H1 (cell line): ENCODE data around the gene GXYLT2. TPM values are rescaled to one million over a fixed set of nuclear protein-coding genes. Genes with fewer than 3 reads are reported as not detected.

ENCODE experiments used
- BRCA1 ChIP-seq: IDR thresholded peaks from 2 replicates; pipeline ENCODE4 v1.6.1; 2012; ENCODE audit warnings: low read depth, low read length, improper control_type of control experiment
- CBX8 ChIP-seq: fragments of 300-800, 300-1000 bp; sonication (generic); IDR thresholded peaks from 2 replicates; pipeline ENCODE4 v1.7.1; 2016; ENCODE audit warnings: low read depth, low read length, borderline replicate concordance
- CREB1 ChIP-seq: IDR thresholded peaks from 2 replicates; pipeline ENCODE4 v1.6.1; 2012; ENCODE audit warnings: inconsistent platforms
- EZH2 ChIP-seq: fragments of 200-600 bp; sonication (generic); IDR thresholded peaks from 2 replicates; pipeline ENCODE4 v1.7.1; 2012; ENCODE audit warnings: low read depth, mild to moderate bottlenecking, moderate library complexity, low read length, inconsistent platforms; ENCODE audit not compliant: severe bottlenecking
- GTF2F1 ChIP-seq: IDR thresholded peaks from 2 replicates; pipeline ENCODE4 v1.6.1; 2012; ENCODE audit warnings: low read depth, low read length, improper control_type of control experiment, borderline replicate concordance
- JUND ChIP-seq: IDR thresholded peaks from 2 replicates; pipeline ENCODE4 v1.6.1; 2011; ENCODE audit warnings: mild to moderate bottlenecking, improper control_type of control experiment, low read length
- KDM5A ChIP-seq: fragments of 200-600 bp; IDR thresholded peaks from 2 replicates; pipeline ENCODE4 v1.7.1; 2012; ENCODE audit warnings: mild to moderate bottlenecking, low read length, inconsistent platforms, mixed read lengths
- MAFK ChIP-seq: IDR thresholded peaks from 2 replicates; pipeline ENCODE4 v1.6.1; 2012; ENCODE audit warnings: low read depth, mild to moderate bottlenecking, improper control_type of control experiment, low read length
- NRF1 ChIP-seq: IDR thresholded peaks from 2 replicates; pipeline ENCODE4 v1.6.1; 2011; ENCODE audit warnings: mild to moderate bottlenecking, low read depth, low read length, improper control_type of control experiment
- POLR2A ChIP-seq, 2 experiments: IDR thresholded peaks; 1 replicate in 1 of 2; 2 replicates in 1 of 2; pipeline ENCODE4 v1.6.1; 2011; ENCODE audit warnings: low read depth in 2 of 2, low read length in 2 of 2, mild to moderate bottlenecking in 2 of 2; ENCODE audit errors: control extremely low read depth in 1 of 2
- POU5F1 ChIP-seq: IDR thresholded peaks from 2 replicates; pipeline ENCODE4 v1.6.1; 2011; ENCODE audit warnings: low read depth, mild to moderate bottlenecking, low read length, moderate library complexity
- RAD21 ChIP-seq, 2 experiments: IDR thresholded peaks in 1 of 2; conservative IDR thresholded peaks in 1 of 2; 2 replicates each; pipeline ENCODE4 v1.6.1; 2011; ENCODE audit warnings: low read depth in 2 of 2, low read length in 2 of 2, improper control_type of control experiment in 1 of 2, inconsistent platforms in 1 of 2, mild to moderate bottlenecking in 1 of 2, moderate library complexity in 1 of 2
- RBBP5 ChIP-seq: IDR thresholded peaks from 2 replicates; pipeline ENCODE4 v1.7.1; 2012; ENCODE audit warnings: low read depth, mild to moderate bottlenecking, inconsistent platforms, low read length, moderate library complexity, borderline replicate concordance
- RNF2 ChIP-seq: fragments of 200-900, 300-1000 bp; sonication (generic); IDR thresholded peaks from 2 replicates; pipeline ENCODE4 v1.7.1; 2016; ENCODE audit warnings: borderline replicate concordance, low read depth, mild to moderate bottlenecking, antibody characterized with exemption, low read length; ENCODE audit not compliant: poor library complexity, severe bottlenecking; ENCODE audit errors: missing control alignments
- SAP30 ChIP-seq: fragments of 300-600 bp; sonication (generic); IDR thresholded peaks from 2 replicates; pipeline ENCODE4 v1.7.1; 2012; ENCODE audit warnings: low read length, moderate library complexity, mild to moderate bottlenecking, inconsistent platforms; ENCODE audit not compliant: insufficient read depth, insufficient replicate concordance
- SIRT6 ChIP-seq: IDR thresholded peaks from one replicate; pipeline ENCODE4 v1.7.1; 2012; ENCODE audit warnings: low read length, inconsistent platforms
- SIX5 ChIP-seq: IDR thresholded peaks from 2 replicates; pipeline ENCODE4 v1.6.1; 2011; ENCODE audit warnings: mild to moderate bottlenecking, low read depth, low read length
- SP1 ChIP-seq: IDR thresholded peaks from 2 replicates; pipeline ENCODE4 v1.6.1; 2011; ENCODE audit warnings: low read depth, low read length
- SP4 ChIP-seq: IDR thresholded peaks from 2 replicates; pipeline ENCODE4 v1.6.1; 2012; ENCODE audit warnings: low read length, inconsistent platforms
- SUZ12 ChIP-seq: fragments of 200-600 bp; sonication (generic); IDR thresholded peaks from 2 replicates; pipeline ENCODE4 v1.6.1; 2012; ENCODE audit warnings: mild to moderate bottlenecking, inconsistent platforms, low read length, moderate library complexity, mixed read lengths
- polyA plus RNA-seq, 7 experiments: library from polyadenylated mRNA; depleted of rRNA in 3 of 7; stranded (reverse) in 5 of 7; unstranded in 2 of 7; fragments of >200 nt in 5 of 7; fragments of 200-250 nt in 2 of 7; gene quantifications; 1 replicate in 5 of 7; 2 replicates in 1 of 7; 4 replicates in 1 of 7; pipeline versions ENCODE4 v1.2.1 to v1.2.3, GENCODE V29; 2011 to 2013; ENCODE audit warnings: missing spikeins in 2 of 7, mixed read lengths in 2 of 7
- total RNA-seq: library from RNA; stranded (reverse); fragmentation: NEBNext Ultra II Directional; extraction: Animal tissue kit (Norgen Biotek cat#: 25700); gene quantifications from 2 replicates; pipeline ENCODE4 v1.2.1, GENCODE V29; 2021
- TF ChIP-seq, protein P1 (sequence below): IDR thresholded peaks from 2 replicates; pipeline ENCODE4 v1.6.1; 2012; ENCODE audit warnings: inconsistent platforms
- TF ChIP-seq, protein P2 (sequence below): IDR thresholded peaks from 2 replicates; pipeline ENCODE4 v1.6.1; 2011; ENCODE audit warnings: low read length, improper control_type of control experiment

The GXYLT2 gene
- total and polyA plus RNA-seq, 2 of the 8 experiments (the other 6 are each of a cell fraction or from before 2014, with no cell fraction given): 1.8 to 5.6 TPM

DNA sequence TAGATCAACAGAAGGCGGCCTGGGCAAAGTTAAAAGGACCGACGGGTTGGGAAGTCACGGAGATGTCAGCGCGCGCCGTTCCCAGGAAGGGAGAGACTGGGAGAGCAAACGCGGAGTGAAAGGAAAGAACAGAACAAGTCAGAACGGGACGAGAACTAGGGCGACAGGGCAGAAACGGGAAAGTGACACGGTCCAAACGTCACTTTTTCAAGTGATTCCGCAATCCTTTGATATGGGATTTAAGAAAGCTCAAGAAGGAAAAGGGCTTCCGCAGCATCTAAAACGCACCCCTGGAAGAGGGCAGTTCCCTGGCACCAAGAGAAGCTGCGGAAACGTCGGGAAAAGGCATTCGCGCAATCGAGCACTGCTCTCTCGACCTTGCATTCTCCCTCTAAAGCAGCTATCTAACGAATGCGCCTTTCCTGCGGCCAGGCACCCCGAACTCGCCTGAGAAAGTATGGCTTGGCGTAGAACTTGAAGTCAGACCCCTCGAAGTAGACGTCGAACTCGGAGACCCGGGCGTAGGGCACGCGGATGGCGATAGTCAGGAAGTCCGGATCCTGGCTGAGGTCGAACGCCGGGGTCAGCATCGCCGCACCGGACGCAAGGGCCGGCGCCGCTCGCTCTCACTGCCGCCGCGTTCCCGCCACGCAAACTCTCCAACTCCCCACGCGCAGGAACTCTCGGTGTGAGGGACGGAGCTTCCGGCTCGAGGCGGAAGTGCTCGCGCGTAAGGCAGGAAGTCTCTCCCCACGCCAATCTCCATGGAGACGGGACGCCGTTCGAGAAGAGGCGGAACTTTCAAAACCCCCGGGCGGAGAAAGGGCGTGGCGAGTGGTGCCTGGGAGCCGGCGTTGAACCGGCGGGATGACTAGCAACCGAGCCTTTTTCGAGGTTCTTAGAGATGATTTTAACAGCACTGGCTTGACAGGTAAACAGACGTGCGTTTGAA lies 39.8 kb upstream of the GXYLT2 start, which contains the start of gene SHQ1 (continued):
- TF ChIP-seq RAD21 (IDR thresholded peaks at IDR 0.05 in 1 of 2, conservative IDR thresholded peaks at IDR 0.05 in 1 of 2; ENCODE audit: low read depth in 2 of 2, low read length in 2 of 2) (no peak), KDM5A (no peak), MAFK (no peak), CREB1 (peak; percentile 30), NRF1 (no peak), RNF2 (no peak), SIRT6 (no peak), EZH2 (peak; percentile 12), GTF2F1 (no peak), CBX8 (no peak), SP1 (no peak), JUND (no peak), SUZ12 (no peak), SP4 (peak; percentile 61; the same call in 1 of the 2 replicates), POLR2A (IDR thresholded peaks at IDR 0.05; ENCODE audit: control extremely low read depth in 1 of 2, low read depth in 2 of 2, low read length in 2 of 2) (no peak), BRCA1 (no peak), RBBP5 (peak; percentile 99), SAP30 (peak; percentile 86), POU5F1 (no peak), SIX5 (no peak)
- TF ChIP-seq, protein P1, sequence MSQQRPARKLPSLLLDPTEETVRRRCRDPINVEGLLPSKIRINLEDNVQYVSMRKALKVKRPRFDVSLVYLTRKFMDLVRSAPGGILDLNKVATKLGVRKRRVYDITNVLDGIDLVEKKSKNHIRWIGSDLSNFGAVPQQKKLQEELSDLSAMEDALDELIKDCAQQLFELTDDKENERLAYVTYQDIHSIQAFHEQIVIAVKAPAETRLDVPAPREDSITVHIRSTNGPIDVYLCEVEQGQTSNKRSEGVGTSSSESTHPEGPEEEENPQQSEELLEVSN: peak; percentile 97
- TF ChIP-seq, protein P2, sequence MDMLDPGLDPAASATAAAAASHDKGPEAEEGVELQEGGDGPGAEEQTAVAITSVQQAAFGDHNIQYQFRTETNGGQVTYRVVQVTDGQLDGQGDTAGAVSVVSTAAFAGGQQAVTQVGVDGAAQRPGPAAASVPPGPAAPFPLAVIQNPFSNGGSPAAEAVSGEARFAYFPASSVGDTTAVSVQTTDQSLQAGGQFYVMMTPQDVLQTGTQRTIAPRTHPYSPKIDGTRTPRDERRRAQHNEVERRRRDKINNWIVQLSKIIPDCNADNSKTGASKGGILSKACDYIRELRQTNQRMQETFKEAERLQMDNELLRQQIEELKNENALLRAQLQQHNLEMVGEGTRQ: no peak
